ENCODE measurements around the gene SF3B4.
"Not testable (repeated sequence)": the region's sequence is repeated elsewhere in the genome, so short reads cannot be mapped to it uniquely, and the experiment has no call there.

The SF3B4 gene

DNA sequence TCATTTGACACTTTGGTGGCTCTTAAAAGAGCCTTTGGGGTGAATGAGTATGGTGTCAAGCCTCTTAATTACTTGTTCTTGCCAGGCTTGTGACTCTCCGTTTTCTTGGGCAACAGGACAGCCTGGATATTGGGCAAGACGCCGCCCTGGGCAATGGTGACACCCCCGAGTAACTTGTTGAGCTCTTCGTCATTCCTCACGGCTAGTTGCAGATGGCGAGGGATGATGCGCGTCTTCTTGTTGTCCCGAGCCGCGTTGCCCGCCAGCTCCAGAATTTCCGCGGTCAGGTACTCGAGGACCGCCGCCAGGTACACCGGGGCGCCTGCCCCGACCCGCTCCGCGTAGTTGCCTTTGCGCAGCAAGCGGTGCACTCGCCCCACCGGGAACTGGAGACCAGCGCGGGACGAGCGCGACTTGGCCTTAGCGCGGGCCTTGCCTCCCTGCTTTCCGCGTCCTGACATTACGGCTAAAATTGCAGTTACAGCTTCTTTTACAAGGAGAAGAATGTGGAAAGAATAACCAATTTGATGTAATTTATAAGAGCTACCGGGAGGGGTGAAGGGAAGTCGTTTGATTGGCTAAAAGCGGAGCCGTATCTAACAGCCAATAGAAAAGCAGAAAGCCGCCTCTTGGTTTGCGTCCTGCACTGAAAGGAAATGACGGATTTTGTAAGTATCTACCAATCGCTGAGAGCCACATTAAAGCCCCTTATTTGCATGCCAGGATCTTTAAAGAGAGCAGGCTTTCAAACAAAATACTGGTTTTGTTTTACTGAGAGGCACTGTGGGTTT lies 40.0 kb downstream of the SF3B4 start:
- DNase-seq (ENCODE audit: low read depth), result peak; percentile 99

DNA sequence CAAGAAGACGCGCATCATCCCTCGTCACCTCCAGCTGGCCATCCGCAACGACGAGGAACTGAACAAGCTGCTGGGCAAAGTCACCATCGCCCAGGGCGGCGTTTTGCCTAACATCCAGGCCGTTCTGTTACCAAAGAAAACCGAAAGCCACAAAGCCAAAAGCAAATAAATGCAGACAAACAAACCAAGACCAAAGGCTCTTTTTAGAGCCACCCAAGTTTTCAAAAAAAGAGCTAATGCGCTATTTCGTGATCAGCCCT lies 40.5 kb downstream of the SF3B4 start:
- not testable (repeated sequence) for DNase-seq (ENCODE audit: low read depth)

DNA sequence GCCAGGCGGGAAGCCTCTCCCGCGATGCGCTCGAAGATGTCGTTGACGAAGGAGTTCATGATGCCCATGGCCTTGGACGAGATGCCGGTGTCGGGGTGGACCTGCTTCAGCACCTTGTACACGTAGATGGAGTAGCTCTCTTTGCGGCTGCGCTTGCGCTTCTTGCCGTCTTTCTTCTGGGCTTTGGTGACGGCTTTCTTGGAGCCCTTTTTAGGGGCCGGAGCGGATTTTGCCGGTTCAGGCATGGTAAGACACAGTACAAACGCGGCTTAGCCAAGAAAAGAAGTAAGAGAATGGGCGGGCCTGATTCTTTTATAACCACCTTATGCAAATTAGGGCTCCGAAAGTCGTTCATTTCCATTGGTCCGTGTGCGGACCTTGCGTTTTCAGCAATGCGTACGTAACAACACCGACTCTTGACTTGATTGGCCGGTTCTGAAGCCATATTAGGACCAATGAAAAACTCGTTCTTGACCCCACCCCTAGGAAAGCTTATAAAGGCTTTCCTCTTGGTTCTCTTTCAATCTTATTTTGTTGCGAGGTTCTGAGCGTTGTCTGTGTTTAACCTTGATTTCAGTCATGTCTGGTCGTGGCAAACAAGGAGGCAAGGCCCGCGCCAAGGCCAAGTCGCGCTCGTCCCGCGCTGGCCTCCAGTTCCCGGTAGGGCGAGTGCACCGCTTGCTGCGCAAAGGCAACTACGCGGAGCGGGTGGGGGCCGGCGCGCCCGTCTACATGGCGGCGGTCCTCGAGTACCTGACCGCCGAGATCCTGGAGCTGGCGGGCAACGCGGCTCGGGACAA lies 41.0 kb downstream of the SF3B4 start:
- DNase-seq (ENCODE audit: low read depth), result peak; percentile 100

DNA sequence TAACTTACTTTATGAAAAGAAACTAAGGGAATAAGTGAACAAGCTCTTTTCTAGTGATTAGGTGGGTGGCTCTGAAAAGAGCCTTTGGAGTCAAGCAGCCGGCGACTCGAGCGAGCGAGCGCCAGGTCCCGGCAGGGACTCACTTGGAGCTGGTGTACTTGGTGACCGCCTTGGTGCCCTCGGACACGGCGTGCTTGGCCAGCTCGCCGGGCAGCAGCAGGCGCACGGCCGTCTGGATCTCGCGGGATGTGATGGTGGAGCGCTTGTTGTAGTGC lies 41.5 kb downstream of the SF3B4 start:
- DNase-seq (ENCODE audit: low read depth), result peak; percentile 45

DNA sequence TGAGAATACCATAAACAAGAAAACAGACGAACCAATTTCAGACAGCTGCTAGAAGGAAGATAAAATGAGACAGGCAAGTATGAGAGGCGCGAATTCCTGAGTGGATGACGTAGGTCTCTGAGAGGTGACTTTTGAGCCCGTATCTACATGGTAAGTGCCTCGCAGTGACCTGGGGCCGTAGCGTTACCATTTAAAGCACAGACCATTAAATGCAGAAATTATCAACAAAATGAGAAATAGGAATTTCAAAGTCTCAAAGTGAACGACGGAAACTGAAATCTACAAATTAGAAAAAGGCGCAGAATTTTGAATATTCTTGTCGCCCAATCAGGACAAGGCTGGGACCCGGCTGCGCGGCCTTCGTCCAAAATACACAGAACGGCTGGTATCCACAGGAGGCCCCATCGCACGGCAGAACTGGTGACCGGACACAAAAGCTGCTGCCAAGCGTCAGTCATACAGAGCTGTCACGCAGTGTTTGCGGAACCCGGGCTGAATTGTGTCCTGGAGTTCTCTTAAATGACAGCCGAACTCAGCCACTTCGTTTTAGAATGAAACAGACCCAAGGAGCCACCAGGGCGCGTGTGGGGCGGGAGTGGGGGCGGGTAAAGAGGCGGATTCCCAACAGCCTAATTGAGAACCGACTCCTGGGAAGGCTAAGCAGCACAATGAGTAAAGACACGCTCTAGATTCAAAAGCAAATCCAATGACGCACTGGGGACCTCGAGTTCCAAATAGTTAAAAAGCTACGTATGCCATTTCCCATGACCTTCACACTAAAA lies 42.1 kb downstream of the SF3B4 start:
- peak; percentile 49 for DNase-seq (ENCODE audit: low read depth)

DNA sequence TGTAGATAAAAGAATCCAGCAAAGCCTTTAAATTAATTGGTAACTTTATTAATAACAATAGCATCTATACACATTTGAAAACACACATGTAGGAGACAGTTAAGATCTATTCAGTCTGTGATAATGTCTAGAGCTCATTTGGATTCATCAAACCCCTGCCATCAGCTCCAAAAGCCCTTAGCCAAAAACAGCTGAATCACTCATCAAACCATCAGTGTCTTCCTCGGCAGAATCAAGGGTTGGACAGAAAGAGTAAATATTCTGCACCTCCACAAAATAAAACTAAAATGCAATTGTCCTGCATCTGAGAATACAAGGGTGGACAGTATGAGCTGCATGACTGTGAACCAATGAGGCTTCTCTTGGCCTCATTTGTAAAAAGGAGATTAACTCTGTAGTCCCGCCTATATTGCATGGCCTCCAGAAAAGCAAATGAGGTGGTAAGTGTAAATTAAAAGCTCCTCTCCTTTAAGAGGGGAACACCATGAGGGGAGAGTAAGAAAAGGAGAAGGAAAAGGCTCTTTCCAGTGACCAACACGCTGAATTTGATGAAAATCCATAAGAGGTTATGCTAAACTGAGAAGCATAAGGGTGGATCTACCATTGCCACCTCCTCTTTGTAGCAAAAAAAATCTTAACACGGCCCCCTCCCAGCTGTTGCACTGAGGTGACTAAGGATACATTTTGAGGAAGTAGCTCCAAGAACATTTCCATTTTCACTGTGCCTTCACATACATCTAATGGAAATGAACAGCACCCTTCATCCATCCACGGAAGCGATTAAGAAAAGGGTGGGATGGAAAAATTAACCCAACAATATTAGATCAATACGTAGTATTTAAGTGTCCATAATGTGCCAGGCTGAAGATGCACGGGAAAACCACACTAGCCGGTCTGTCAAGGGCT lies 42.9 kb downstream of the SF3B4 start:
- peak; percentile 31 for DNase-seq (ENCODE audit: low read depth)

DNA sequence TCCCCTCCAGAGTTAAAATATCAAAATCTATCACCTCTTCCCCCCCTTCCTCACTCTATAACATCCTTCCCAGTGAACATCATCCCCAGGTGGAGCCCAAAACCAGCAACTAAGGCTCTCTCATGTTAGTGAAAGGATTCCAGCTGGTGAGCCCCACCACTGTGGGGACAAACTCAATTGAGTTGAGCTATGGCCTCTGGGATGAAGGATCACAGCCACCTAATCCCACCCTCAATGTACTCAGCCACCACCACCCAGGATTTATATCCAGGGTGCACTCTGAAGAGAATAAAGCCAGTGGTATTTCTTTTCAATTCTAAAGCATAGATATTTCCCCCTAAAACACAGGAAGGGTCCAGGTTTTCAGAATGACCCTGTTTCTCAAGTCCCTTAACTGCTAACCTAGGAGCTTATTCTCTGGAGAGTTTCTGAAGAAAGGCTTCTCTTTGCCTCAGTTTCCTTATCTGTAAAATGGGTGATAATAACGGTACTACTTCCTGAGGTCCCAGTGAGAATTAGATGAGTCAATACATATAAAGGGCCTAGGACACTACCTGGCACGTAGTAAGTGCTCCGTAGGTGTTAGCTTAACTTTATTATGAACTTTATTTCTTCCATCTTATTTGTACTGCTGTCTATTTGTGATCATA lies 43.9 kb downstream of the SF3B4 start:
- no peak for DNase-seq (ENCODE audit: low read depth)

DNA sequence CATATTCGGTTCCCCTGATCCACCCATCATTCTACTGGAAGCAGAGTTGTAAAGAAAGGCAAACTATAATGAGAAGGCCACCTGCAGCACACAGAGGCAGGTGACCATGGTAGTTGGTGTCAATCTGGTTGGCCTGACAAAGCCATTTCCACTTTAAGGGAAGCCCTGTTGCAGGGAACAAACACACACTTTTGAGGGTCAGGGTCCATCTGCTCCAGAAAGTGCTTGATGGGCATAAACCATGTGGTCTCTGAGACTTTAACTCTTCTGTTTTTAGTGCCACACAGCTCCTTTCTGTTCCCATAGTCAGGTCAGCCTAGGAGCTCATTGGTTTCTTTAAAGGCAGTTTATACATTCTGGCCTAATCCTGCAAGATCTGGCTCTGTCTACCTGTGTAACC lies 45.7 kb downstream of the SF3B4 start:
- no peak for DNase-seq (ENCODE audit: low read depth)

DNA sequence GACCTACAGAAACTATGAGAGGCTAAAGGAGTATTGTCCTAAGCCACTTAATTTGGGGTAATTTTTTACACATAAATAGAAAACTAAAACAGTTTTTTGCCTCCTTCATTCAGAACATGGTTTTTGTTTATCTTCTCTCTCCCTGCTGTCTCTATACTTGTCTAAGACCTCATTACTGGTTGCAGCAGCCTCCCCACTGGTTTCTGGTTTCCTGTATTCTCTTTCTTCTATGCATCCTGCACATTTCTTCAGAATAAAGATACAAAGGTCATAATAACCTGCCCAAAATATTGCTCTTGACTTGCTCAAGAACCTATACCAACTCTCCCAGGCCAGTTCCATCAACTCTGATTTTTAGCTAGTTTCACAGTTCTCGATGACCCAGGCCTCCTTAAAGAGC lies 48.0 kb downstream of the SF3B4 start:
- DNase-seq (ENCODE audit: low read depth), result no peak

DNA sequence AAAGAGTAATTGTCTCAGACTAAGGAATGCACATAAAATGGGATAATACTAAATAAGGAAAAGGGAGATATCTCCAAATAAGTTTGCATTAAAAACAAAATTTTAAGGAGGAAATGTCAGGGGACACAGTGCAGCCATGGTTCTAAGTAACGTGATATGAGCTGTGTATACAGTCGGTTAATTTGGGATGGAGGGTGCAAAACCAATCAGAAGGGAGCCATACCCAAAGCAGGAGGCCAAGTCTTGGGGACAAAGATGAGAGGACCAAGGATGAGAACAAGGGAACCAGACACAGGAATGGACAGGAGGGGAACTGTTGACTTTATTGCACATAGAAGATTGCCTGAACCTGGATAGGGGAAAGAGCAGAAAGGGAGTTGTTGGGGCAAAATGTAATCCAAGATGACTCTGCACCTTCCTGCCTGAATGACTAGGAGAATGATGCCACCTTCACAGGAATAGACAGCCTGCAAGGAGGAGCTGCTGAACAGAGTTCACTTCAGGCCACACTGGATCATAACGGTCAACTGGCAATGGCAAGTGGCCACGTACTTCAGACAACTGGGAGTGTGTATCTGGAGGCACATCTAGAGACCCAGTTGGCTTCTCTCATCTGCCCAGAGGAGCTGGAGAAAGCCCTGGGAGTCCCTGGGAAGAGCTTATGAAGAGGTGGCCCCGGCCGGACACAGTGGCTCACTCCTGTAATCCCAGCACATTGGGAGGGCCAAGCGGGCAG lies 50.2 kb downstream of the SF3B4 start:
- no peak for DNase-seq (ENCODE audit: low read depth)
